GM18520 (cell line): ENCODE data around the gene MLLT1.

ENCODE experiments used
- ATAC-seq: cut with Tn5 transposase; IDR thresholded peaks from one replicate; pipeline ENCODE4 v1.9.1; 2021; ENCODE audit not compliant: unreplicated experiment

The MLLT1 gene

GRCh38 chr19:6172074-6172863, 107.5 kb downstream of the MLLT1 start:
- ATAC-seq, result no peak

GRCh38 chr19:6167115-6167514, 112.7 kb downstream of the MLLT1 start:
- no peak for ATAC-seq

- no peak for ATAC-seq
Observed at GRCh38 chr19:6164906-6165531, 114.8 kb downstream of the MLLT1 start.

DNA sequence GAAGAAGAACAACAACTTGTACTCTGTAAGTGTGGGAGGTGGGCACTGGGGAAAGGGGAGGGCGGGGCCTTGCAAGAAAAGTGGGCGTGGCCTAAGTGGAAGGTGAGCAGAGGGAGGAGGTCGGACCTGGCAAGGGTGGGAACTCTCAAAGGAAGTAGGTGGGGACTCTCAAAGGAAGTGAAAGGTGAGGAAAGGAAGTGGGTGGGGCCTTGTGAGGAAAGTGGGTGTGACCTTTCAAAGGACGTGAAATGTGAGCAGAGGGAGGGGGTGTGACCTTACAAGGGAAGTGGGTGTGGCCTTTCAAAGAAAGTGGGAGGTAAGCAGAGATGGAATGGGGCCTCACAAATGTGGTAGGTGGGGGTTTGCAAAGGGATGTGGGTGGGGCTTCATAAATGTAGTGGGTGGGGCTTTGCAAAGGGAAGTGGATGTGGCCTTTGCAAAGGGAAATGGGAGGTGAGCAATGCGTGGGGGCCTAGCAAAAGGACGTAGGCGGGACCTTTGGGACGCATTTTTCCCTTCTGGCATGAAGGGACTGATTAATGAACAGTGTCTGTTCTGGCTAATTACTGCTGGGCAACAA, 118.4 kb downstream of the MLLT1 start:
- ATAC-seq, result no peak
